ENCODE data around the gene ACSF3.

ACSF3 gene

DNA sequence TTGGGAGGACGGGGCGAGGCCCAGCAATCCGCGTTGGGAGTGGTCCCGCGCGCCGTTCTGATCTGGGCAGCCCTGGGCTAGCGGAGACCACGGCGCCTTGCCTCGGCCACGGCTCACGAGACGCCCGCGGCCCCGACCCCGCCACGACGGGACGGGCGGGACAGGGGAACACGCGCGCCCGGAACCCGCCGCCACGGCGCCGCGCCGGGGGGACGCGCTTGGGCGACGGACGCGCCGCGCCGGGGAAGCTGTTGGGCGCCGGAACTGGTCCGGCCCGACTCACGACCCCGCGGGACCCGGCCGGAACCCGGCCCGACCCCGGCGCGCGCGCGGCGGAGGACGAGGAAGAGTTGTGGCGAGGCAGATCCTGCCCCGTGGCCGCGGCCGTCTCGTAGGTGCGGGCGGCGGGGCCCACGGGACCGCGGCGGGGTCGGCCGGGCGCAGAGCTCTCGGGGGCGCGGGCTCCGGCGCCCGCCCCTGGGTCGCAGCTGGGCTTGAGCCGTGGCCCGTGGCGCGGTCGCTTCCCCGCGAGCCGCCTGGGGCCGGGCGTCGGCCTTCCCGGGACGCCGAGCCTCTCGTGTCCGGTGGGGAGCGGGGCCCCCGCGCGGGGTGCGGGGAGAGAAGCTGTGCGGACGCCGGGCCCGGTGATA lies at the start of gene ACSF3:
Gene ACSF3 (plus strand): TSS at position 251 of the 650 bp plus-strand sequence. CDS start 6,830 bp downstream, outside the sequence.
- DNase-seq, result peak; percentile 75 to 77

DNA sequence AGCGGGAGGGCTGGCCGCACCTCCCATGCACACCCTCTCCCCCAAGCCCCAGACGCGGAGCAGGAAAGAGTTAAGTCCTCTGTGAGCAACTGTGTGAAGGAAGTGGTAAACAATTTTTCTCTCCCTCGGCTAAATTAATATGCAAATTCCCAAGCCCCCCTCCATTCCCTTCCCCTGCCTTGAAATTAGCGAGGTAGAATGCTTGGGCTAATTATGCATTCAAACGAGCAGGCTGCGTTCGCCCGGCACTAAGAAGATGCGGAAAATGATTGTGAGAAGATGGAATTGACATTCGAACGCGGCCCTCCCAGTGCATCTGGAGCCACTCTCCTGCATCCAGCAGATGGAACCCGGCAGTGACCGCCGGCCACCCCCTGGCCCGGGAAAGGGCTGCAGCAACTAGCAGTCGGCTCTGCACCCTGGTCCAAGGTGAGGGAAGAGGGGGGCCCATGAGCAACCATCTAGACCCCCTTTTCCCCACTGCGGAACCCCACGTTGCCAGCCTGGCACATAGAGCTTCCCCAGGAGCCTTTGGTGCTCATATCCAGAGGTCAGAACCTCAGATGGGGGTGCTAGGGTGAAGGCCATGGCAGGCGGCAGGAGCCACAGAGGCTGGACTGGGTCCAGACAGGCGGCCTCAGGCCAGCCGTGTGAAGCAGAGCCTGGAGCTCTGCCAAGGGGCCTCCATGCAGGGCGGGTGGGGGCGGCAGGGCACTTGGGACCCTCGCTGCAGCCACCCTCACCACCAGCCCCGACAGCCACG lies 49.1 kb upstream of the ACSF3 start:
- no peak for DNase-seq

DNA sequence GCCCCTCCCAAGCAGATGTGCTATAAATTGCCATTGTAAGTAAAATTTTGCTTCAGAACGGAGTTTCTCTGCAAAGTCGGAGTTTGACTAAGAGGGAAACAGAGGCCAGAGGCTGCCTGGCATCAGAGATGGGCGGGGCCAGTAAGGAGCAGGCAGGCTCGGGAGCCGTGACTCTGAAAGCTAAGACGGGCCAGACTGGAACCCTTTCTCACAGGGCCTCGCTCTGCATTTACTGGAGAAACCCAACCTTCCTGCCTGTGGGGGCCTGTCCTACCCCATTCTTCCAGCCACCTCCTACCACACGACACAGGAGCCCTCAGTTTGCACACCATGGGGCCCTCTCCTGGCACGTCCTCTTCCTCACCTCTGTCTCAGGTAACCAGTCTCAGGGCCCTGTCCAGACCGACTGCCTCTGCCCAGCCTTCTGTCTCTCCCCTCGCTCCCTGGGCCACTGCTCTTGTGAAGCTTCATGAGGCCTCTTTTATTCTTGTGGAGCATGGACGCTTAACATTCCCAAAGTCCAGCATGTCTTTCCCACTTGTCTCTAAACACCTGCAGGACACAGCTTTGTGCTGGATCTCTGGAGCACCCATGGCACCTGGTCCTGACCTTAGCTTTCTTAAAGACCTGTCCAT lies 48.4 kb upstream of the ACSF3 start:
- no peak for DNase-seq

DNA sequence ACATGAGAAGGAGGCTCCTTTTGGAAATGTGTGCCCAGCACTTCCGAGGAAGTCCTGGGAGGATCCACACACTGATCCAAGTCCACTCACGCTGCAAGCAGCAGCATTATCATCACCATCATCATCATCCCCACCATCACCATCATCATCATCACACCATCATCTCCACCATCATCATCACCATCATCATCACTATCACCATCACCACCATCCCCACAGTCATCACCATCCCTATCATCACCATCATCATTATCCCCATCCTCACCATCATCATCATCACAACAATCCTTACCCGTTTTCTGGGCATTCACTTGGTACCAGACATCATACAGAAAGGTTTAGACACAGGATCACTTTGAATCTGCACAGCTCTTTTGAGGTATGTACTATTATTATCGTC lies 47.8 kb upstream of the ACSF3 start:
- no peak for DNase-seq

DNA sequence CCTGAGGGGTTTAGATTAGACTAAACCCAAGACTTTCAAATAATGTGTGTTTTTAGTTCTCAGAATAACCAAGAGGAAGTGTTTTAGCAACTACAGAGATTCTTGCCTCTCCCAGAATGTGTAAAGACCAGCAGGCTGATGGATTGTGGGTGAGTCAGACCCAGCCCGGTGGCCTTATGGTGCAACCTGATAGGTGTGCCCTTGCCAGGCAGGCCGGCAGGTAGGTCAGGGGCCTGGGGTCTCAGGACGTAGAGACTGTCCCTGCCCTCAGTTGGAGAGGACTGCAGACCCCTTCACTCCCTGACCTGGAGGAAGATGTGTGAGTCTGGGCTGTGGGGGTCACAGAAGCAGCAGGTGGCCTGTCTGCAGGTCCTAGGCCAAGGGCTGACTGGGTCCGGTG lies 47.2 kb upstream of the ACSF3 start:
- DNase-seq, result no peak

DNA sequence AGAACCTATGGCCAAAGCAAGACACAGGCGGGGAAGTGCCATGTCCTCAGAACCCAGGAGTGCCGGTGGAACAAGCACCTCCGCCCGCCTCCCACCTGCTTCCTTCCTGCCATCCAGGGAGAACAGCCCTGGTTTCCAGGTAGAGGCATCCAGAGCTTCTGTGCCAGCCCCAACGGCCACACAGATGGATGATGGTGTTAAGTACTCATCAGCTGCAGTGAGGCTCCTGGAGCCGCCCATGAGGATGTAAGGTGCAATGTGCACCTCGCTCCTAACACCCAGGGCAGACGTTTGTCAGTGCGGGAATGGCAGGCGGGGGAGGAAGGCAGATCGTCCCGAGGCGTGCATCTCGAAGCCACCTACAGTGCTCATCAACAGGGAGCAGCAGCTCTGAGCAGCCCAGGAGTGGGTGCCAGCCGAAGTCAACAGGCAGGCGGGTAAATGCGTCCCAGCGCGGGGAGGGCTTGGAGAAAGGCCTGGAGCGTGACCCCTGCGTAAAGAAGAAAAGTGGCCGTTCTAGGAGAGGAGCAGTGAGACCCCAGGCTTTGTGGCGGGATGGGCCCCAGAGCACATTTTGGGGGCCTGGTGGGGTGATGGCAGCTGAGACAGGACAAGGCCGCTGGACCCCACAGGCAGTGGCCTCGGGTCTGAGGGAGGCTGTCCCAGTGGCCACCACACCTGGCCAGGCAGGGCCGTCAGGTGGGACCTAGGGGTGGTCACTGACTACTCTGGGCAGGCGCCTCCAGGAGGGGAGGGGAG lies 46.1 kb upstream of the ACSF3 start:
- DNase-seq, result no peak

DNA sequence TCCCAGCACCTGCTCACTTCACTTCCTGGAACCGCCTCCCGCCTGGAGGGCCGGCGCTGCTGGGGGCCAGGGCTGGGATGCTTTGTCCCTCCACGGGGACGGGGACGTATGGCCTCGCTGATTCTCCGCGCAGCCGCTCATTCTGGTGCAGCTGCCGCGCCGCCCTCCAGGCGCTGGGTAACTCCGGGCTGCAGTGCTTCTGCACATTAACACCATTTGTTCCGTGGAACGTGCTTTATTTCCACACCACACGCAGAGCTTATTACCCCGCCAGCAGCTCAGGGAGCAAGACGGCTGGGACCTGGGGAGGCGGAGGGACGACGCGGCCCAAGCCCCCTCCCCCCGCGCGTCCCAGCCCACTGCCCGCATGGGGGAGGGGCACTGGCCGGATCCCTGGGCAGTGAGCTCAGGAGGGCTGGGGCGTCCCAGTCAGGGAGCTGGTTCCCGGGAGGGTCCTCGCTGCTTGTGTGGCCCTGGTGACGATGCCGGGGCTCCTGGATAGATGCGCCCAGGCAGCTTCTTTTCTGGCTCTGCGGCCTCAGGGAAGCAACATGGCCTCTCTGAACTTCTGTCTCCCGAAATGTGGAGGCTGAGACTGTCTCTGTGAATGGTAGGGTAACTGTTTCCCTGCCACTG lies 45.4 kb upstream of the ACSF3 start:
- DNase-seq, result no peak

DNA sequence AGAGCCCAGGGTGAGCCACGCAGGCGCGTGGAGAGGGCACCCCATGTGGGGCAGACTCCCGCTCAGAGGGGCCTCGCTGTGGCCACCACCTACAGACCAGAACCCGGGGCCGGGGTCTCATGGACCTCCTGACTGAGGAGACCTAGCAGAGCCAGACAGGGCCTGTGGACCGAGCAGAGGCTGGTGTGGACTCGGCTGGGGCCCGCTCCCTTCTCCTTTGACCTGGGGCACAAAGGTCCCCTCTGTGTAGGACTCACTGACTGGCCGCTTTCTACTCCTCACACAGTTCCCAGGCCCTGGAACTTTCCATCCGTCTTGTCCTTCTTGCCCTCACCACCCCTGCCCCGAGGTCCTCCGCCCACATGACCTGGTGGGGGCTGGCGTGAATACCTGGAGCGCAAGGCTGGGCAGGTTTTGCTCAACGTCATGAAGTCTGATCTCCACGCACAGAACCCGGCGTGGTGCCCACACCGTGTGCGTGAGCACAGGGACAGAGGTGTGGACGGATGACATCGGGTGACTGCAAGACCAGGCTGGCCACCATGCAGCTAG lies 44.7 kb upstream of the ACSF3 start:
- DNase-seq, result no peak

DNA sequence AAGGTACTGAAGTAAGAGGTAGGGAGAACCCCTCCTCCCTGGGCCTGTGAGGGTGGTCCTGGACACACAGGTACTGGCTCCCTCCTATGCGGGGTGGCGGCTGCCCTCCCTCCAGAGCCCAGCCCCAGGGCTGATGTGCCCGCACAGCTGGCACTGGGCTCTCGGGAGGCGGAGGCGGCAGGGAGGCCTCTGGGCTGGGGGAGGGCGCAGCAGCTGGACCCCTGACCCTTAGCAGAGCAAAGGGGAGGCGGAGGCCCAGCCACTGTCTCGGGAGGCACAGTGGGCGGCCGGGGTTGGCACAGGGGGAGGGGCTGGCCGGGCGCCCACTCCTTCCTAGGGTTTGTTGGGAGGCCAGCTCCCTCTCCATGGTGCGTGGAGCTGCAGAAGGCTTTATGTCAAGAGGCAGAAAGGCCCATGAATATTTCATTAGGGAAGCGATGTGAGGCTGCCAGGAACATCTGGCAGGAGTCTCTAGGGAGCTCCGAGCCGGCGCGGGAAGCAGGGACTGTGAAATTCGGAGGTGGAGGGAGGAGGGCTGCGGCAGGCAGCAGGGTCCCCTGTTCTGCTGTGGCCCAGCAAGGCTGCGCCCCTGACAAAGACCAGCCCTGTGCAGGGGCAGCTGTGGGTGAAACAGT lies 44.1 kb upstream of the ACSF3 start:
- DNase-seq, result no peak

DNA sequence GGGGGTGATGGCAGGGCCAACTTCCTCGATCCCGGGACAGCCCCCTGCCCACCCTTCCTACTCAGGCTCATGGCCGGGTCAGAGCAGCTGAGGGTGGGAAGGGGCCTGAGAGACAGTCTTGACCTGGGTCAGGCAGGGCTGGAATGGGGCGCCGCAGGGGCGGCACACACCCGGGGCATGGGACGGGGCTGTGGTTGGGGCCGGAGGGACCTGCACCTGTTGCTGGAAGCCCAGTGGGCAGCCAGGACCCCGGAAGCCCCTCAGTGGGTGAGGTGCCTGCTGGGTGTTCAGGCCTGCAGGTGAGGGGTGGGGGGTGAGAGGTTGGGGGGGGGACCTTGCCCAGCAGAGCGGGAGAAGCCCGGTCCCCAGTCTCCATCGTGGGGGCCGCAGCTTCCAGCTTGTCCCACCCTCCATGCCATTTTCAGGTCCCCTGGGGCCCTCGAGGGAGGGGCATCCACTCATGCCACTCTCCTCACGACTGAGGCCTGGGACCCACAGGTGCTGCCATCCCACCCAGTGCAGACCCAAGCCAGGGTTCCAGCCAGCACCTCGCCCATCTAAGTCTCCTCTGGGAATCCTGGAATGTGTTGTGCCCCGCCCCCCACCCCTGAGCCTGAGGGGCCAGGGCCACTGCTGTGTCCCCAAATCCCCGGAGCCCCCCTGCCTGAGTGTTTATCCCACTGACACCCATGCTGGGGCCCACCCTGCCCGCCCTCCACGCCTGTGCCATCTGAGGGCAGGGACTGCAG lies 43.4 kb upstream of the ACSF3 start:
- DNase-seq, result no peak

DNA sequence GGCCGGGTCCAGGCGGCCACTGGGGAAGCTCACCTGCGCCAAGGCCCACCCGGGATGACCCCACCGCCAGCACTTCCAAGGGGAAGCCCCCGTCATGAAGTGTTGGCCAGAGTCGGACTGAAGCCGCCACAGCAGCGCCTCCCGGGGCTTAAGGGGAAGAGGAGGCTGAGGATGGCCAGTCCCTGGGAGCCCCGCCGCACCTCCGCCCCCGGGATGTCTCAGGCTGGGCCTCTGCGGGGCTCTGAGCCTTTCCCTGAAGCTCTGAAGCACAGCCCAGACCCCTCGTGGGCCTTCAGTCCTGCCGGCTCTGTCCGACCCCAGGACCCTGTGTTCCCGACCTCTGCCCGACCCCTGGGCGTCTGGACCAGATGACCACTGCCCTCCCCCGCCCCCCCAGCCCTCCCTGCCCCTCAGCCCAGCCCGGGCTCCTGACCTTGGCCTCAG lies 42.8 kb upstream of the ACSF3 start:
- no peak for DNase-seq

DNA sequence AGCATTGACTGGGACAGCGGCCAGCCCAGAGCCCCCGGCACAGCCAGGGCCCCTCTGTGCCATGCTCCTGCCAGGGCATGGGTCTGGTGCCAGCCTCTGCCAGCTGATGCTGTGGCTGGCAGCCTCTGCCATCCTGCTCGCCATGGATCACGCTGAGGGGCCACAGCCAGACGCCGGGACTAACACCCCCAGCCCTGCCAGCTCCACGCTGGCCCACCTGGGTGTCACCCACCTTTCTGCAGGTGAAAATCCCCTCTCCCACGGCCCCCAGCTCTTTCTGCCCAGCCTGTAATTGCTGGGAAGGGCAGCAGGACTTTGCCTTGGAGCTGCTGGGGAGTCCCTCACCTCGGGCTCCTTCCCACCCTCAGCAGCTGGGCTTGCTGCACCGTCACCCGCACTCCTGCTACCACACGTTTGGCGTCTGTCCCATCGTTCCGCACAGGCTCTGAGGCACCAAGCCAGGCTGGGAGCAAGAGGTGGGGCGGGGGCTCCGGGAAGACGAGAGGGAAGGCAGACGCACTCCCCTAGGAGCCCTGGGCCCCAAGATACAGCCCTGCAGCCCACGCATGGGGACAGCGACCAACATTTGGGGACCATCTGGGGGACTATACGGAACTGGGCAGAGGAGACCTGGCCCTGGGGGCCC lies 42.0 kb upstream of the ACSF3 start:
- DNase-seq, result no peak

DNA sequence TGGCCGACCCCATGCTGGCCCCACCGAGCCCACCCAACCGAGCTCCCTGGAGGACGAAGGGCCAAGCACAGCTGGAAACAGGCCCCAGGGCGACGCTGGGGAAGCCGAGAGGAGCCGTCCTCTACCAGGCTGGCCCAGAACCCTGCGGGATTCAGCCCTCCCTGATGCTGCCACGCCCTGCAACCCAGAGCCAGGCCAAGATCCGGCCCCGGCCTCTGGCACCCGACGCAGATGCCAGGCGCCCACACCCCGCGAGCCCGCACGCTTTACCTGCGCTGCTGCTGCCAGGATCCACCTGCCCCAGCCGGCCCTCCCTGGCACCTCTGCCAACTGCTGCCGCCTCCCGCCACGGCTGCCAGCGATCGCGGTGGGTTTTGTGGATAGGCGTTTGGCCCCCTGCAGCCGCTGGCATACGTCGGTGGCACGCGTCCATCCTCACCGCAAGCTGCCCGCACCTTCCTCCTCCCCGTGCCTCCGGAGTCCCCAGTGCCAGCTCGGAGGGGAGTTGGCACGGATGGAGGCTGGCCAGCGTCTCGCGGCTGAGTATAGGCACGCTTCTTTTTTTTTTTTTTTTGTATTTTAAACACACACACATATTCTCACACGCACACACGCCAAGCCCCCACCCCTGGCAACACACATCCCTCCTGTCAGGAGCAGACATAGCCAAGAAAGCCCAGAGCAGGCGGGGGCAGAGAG lies 41.3 kb upstream of the ACSF3 start:
- no peak for DNase-seq

DNA sequence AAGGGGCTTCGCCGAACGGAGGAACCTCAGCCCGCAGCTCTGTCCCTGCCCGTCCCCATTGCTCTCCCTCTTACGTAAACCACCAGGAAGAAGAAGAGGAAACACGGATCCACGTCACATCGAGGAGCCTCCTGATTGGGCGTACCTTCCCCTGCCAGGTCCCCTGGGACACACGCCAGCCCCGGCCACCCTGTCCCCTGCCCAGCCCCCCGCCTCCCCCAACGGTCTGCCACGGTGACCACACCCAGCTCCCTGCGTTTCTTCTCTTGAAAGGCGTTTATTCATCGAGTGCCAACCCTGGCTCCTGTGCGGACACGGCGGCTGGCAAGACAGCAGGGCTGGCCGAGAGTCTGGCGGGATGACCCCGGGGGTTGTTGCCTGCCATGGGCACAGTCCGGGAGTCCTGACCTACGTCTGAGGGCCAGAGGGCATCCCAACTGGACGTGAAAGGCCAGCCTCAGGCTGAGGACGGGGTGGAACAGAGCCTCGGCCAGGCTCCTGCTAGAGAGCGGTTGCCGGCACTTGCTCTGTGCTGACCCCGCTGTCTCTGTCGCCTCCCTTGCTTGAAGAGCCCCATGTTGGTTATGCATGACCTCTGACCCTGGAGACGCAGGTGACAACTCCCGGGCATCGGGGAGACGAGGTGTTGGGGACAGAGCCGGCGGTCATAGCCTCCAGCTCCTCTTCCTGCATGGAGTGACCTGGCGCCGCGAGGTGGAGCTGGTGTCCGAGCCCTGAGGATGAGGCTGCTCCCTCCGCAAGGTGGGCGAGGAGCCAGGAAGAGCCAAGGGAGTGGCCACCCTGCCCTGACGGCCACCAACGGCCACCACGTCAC lies 40.5 kb upstream of the ACSF3 start:
- no peak for DNase-seq

DNA sequence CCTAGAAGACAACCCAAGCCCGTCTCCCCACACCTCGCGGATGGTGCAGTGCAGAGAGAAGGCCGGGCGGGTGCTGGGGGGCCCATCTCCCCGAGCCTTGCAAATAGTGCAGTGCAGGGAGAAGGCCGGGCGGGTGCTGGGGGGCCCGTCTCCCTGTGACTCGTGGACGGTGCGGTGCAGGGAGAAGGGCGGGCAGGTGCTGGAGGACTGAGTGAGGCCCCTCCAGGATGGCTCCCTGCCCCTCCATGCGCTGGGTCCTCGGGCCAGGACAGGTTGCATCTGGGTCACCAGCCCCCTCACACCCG lies 40.0 kb upstream of the ACSF3 start:
- DNase-seq, result no peak

DNA sequence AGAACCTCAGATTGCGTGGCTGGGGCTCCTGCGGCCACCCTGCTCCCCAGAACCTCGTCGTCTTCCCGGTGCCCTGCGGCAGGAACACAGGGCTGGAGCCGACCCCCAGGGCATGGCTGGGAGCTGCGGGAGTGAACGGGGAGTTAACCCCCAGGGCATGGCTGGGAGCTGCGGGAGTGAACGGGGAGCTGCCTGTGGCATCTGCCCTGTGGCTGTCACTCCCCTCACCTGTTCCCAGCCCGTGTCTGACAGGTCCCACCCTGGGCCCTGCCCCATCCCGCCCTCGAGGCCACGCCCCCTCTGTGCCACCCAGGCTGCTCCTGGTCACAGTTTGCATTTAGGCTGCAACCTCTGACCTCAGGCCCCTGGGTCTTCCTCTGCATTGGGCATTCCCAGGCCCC lies 39.4 kb upstream of the ACSF3 start:
- DNase-seq, result no peak

DNA sequence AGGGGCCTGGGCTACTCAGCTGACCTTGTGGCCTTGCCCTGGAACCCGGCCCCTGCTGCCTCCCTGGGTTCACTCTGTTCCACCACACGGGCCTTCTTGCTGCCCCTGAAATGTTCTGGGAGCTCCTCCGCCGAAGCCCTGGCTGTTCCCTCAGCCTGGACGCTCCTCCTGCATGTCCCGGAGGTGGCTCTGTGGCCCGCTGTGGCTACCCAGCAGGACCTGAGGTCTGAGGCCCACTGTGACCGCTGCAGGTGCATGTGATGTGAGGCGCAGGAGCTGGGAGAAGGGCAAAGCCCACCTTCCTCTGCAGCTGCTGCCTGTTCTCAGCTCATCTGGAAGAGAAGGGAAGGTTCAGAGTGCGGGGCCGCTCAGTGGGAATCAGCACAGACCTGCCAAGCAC lies 38.9 kb upstream of the ACSF3 start:
- DNase-seq, result no peak

DNA sequence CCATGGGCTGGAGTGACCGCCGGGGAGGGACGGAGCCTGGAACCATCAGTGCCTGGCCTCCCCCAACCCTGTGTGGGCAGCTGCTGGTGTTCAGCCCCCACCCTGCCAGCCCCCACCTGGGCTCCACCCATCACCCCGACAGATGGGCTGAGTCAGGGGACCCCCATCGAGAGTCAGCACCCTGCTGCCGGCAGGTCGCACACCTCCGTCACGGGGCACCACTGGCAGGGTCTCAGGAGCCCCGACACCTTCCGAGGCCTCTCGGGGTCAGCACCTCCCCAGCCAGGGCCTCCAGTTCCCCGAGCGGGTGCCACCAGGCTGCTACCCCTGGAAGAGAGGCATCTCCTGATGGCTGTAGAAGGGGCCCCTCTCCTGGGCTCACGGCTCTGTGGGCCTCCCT lies 38.3 kb upstream of the ACSF3 start:
- DNase-seq, result no peak

DNA sequence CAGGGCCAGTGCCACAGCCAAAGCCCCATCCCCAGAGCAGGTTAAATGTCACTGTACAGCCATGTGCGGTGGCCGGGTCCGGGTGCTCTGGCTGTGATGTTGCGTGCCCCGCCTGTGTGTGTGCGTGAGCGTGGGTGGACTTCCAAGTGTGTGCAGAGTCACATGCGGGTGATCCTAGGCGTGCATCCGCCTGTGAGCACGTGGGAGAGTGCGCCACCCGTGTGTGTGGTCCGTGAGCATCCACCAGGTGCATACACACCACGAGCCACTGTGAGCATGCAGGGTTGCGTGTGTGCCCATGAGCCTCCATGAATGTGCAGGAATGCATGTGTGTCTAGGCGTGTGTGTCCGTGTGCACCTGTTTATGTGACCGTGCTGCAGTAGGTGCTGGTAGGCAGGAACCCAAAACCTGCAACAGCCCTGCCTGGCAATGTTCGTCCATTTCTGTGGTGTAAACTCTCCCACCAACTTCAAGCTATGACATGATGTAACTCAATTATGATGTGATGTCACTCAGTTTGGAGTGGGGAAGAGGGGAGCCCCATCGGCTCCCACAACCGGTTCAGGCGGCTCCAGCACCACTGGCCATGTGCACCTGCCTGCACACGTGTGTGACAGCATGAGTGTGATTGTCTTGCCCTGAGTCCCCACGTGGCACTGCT lies 37.6 kb upstream of the ACSF3 start:
- no peak for DNase-seq

Data from stimulated activated CD4-positive, alpha-beta T cell treated with anti-CD3 and anti-CD28 coated beads, Interleukin-2, amount 100 ng/mL, for 24 hours (primary cell).